Skin epidermis (tissue), 12 donors: Measurements from ENCODE around the gene MAP4K2.

ENCODE experiments used
- H3K27ac ChIP-seq, 21 experiments: fragments of 200-600 bp; sonication (generic) in 11 of 21; one replicate each; pipeline ENCODE4 v1.5.0; 2020; ENCODE audit warnings: mild to moderate bottlenecking in 3 of 21, inconsistent platforms in 2 of 21, moderate library complexity in 2 of 21
- H3K4me3 ChIP-seq, 7 experiments: fragments of 200-600 bp; sonication (generic) in 2 of 7; one replicate each; pipeline ENCODE4 v1.5.0; 2020; ENCODE audit warnings: inconsistent platforms in 2 of 7, mild to moderate bottlenecking in 2 of 7, moderate library complexity in 1 of 7

MAP4K2 gene

DNA sequence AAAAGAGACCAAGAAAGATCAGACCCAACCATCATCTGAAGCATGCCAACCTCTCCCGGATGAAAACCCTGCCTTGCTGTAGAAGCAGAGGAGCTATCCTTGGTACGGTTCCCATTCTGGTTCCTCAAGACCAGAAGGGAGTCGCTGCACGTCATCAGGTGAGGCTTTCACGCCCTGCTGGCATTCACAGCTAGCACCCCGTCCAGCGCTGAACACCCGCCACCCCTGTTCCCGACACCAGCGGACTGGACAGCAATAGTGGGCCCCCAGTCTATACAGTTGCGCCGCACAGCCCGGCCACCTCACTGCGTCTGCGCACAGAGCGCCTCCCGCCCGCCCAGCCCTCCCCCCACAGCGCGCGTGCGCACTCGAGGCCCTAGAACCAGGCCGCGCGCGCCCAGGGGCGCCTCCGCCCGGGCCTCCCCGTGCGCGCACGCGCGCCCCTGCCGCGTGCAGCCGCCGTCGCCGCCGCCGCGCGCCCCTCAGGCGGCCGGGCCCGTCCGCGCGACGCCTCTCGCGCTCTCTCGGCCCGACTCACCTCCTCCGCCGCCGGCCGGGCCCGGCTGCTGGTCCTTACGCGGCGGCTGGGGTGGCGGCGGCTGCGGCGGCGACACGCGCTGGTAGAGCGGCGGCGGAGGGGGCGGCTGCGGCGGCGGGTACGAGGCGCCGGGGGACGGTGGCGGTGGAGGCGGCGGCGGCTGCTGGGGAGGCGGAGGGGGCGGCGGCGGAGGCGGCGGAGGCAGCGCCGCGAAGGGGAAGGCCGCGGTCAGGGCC lies 25.4 kb downstream of the MAP4K2 start:
- peak overlapping the region; percentile 95 to 100 (median 99) for H3K27ac ChIP-seq
- H3K4me3 ChIP-seq: peak overlapping the region; percentile 87 to 97 (median 93)

DNA sequence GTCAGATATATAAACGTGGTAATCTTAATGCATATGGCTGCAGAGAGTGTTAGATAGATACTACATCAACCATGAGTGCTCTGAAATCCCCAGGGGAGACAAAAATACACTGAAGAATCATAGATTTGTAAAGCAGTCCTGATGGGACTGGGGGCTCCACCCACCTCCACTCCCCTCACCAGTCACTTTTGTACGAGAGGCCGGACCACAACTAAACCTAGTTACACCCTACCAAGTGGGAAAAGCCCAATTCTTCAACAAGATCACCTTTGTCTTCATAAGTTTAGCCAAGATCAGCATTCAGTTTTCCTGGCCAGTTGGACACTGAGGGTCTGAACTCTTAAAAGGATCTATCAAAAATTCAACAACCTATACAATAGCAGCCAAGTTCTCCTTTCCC lies 26.1 kb downstream of the MAP4K2 start:
- Histone ChIP-seq H3K27ac (peak overlapping the region in 13 of 21 experiments; percentile 18 to 99 (median 74)), H3K4me3 (peak overlapping the region; percentile 49 to 97 (median 92))

DNA sequence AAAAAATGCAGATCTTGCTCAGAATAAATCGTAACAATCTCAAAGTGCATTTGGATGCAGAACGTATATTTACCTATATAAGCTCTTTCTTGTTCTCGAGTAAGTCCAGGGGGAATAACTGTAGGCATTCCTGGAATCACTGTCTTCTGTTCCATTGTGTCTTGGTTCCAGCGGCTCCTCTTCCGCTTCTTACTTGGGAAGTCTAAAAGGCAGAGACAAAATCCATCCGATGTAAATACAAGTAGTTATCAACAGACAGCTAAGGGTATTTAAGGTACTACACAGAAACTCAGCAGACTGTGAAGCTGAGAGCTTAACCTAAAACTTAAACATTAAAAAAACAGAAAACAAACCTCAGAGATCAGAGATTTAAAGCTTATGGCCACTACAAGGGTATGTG lies 26.6 kb downstream of the MAP4K2 start:
- Histone ChIP-seq H3K4me3 (peak overlapping the region in 5 of 7 experiments; percentile 55 to 97 (median 92)), H3K27ac (peak overlapping the region in 3 of 21 experiments; percentile 66 to 81 (median 74))

DNA sequence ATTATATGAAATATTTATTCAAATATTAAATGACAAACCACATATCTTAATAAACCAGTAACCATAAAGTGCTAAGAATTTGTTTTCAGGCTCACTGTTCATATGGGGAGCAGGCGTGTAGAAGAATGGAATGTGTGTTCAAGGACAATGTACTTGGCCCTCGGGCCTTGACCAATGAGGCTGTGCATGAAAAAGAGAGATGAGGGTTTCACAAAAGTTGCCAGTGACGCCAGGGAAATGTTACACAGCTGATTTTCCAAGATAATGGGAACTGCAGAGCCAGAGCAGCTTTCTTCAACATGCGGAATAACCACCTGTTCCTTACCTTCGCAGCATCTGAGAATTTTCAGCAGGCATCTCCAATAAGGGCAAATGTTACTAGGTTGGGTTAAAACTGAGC lies 28.9 kb downstream of the MAP4K2 start:
- Histone ChIP-seq H3K27ac (no peak overlapping the region), H3K4me3 (no peak overlapping the region)

DNA sequence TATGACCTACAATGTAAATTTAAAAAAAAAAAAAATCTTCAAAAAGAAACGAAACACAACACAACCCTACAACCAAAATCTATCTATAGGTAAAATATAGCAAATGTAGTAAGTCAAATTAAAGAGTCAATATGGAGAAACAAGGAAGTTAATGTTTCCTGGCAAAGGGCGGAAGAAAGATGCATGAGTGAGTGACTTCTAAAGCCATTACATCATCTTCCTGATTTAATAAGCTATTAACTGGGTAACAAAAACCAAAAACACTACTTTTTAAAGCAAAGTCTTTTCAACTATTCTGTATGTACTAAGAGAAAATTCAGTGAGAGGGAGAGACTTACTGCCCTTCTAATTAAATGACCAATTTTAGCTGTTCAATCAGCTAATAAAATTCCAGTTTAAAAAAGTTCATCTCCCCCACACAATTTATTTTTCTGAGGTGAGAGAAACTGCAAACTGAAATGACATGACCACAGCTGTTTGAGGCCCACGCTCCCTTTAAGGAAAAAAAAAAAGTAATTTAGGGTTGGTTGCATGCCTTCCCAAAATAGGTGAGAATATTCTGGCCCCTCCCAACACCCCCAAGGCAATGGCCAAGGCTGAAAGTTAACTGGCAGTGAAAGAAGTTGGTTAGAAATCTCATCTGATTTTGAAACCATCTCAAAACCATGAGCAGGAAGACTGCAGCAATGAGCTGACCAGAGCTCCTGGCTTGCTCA lies 30.6 kb downstream of the MAP4K2 start:
- H3K4me3 ChIP-seq: no peak overlapping the region
- peak overlapping the region in 5 of 21 experiments; percentile 5 to 73 (median 20) for H3K27ac ChIP-seq

DNA sequence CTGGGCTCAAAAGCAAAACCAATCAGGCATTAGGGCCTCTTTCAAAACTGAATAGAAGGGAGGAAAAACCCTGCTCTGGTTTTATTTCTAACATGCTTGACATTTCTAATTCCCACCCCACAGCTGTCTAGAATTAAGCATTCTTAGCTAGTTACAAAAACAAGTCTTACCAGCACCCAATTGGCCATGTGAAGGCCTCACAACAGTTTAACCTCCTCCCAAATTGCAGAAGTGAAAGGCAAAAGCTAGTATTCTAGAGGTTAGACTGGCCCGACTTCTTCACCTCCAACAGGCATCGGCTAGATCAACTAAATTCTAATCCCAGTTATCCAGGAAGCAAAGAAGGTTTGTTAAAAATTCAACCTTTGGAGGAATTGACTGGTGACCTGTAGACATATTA lies 31.2 kb downstream of the MAP4K2 start:
- peak overlapping the region in 4 of 21 experiments; percentile 10 to 43 (median 26) for H3K27ac ChIP-seq
- no peak overlapping the region for H3K4me3 ChIP-seq

DNA sequence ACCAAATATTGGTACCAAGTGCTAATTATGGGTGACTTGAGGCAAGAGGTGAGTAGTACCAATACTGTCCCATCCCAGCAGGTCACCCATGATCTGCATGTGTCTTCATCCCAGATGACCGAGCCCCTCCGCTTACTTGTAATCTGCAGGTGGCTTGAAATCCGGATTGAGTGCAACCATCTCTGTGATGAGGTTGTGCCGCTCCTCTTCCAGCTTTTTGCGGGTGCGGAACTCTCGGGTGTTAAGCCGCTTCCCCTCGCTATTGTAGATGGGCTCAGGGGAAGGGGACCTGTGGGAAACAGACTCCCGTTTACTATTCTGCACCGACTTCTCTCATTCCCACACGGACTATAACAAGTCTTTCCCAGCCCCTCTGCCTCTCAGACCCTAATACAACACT lies 32.9 kb downstream of the MAP4K2 start:
- H3K27ac ChIP-seq: no peak overlapping the region
- H3K4me3 ChIP-seq: no peak overlapping the region

DNA sequence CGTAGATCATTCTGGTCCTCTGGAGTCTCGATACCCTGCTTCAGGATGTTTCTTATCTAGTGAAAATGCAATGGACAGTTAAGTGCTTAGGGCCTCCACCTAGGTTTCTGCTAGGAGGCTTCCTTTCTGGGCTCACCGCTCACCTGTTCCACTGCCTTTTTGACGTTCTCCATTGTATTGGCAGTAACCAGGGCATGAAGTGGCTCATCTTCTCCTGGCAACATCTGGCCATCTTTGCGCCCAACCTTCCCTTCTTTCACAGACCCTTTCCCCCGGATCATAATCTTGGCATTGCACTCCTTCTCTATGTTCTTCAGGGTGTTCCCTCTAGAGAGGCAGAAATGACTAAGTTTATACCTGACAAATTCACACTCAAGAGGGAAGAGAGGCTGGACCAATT lies 33.7 kb downstream of the MAP4K2 start:
- H3K27ac ChIP-seq: no peak overlapping the region

DNA sequence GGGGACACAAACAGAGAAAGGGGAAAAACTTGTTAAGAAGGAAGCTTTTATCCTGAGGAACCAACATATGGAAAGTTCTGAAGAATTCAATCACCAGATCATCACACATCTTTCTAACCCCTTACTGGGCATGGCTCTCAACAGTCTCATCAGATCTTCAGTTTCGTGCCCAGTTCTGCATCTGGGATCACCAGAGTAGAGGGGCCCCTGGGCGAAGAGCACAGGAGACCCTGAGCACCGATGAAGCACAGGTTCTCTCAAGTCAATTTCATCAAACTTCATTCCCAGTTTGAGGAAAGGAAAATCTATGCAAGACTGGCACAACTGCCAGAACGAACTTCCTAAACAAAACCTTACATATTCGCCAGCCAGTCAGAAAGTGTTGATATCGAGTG lies 34.7 kb downstream of the MAP4K2 start:
- H3K27ac ChIP-seq: peak overlapping the region in 1 of 21 experiments; percentile 38
- no peak overlapping the region for H3K4me3 ChIP-seq

More for the DNA sequence above, 33.7 kb downstream of the MAP4K2 start:
- H3K4me3 ChIP-seq: no peak overlapping the region

DNA sequence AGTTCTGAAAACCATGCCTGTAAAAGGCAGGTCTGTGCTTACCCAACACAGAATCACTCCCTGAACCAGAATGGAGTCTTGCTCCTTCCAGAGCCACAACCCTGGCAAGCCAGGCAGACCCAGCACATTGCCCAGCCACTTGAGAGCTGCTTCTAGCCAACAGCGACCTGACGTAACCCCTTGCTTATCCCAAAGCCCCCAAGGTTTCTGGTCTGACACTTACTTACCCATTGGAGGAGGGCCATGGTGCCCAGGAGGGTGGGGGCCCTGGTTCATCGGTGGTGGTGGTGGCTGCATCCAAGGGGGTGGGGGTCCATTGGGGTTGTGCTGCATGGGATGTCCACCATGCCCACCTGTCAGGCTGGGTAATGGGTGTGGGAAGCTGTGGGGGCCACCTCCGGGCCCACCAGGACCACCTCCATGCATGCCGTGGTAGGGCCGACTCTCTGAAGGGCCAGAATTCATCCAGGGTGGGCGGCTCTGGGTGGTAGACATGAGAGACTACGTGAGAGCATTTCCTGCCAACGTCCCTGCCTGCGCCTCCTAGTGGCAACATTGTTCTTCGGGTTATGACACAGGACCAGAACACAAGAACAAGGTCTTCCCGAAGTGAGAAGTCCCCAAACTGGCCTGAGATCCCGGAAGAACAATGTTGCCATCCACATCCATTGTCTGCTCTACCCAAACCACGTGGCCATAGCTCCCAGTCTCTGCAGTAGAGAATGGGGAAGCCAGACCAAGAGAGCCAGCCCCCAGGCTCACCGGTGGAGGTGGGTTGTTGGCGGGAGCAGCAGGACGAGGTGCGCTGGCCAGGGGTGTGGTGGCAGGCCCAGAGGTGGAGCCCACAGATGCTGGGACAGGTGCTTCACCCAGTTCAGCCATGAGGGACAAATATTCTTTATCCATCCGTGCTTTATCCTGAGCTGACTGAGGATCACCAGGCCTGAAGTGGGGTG lies 35.4 kb downstream of the MAP4K2 start:
- Histone ChIP-seq H3K27ac (peak overlapping the region in 4 of 21 experiments; percentile 6 to 62 (median 50)), H3K4me3 (no peak overlapping the region)

DNA sequence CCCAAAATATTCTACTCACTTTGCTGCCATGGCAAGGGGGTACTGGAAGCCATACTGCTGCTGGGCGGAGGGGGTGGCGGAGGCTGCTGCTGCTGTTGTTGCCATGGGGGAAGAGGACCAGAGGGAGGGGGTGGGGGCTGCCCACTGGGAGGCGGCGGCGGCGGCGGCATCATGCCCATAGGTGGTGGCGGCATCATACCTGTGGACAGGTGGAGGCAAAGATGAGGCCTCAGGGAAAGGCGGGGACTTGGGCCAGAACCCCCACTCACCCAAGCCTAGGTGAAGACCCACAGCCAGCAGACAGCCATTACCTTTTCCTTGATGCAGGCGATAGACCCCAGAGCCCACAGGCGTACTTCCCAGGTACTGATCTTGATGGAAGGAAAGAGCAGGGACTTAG lies 36.1 kb downstream of the MAP4K2 start:
- Histone ChIP-seq H3K4me3 (no peak overlapping the region), H3K27ac (peak overlapping the region in 3 of 21 experiments; percentile 6 to 62 (median 62))

DNA sequence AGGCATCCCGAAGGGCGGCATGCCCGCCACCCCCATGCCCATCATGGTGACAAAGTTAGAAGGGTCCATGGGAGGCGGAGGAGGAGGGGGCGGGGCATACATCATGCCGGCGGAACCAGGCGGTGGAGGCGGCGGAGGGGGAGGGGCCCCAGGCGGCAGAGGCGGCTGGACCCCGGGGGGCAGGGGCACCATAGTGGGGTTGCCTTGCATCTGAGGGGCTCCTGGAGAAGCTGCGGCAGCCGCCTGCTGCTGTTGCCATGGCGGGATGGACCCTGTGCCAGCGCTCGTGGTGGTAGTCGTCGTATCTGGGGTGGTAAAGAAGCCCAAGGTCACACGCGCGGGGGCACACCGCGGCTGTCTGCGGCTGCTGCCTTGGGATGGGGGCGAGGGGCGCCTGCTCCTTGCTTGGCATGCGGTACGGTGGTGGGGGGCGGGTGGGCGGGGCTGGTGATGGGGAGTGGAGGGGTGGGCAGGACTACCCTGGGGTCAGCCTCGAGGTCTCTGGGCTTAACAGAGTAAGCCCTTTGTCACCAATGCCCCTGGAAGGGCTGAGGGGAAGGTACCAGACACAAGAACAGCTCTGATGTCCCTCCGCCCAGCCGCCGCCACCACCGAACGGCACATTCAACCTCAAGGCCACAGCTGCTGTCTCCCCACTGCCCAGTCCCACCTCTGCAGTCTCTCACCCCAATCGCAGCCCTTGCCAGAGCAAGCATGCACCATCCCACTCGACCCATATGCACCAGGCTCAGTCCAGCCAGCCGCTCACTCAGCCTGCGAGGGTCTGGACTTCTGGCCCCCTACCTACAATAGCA lies 37.0 kb downstream of the MAP4K2 start:
- Histone ChIP-seq H3K27ac (no peak overlapping the region), H3K4me3 (no peak overlapping the region)

DNA sequence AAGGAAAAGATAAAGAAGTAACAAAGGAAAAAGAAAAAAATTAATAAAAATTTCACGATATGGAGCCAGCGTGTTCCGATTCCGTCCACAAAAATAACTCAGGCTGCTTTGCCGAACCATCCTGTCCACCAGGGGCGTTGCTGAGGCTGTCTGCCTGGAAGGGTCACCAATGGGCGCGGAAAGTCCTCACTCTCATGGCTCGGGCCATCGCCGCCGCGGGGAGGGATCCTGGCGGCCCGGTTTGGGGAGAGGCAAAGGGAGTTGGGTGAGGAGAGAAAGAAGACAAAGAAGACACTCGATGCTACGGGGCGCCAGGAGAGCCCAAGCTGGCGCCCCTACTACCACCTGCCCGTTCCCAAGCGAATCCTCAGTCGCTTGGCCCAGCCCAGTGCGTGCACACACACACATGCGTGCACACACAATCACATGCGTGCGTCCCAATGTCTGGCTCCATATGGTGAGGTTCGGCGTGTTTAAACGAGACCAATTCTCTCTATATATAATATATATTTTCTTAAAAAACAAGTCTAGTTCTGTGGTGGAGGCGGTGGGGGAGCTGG lies 37.6 kb downstream of the MAP4K2 start:
- no peak overlapping the region for H3K4me3 ChIP-seq
- peak overlapping the region in 1 of 21 experiments; percentile 60 for H3K27ac ChIP-seq

DNA sequence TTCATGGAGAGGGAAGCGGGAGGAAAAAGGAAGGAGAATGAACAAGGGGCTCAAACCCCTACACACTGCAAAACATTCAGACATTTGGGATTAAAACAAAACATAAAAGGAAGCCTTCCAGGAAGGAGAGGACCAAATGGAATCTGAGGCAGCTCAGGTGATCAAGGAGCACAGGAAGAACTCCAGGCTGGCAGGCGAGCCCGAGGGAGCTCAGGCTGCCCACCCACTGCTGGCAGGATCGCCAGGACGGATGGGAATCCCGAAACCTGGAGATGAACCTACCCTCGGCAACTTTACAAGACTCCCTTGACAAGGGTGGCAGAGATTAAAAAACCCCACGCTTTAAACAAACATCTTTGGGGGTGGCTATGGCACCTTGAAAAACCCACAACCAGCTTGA lies 38.3 kb downstream of the MAP4K2 start:
- peak overlapping the region in 7 of 21 experiments; percentile 2 to 75 (median 54) for H3K27ac ChIP-seq

DNA sequence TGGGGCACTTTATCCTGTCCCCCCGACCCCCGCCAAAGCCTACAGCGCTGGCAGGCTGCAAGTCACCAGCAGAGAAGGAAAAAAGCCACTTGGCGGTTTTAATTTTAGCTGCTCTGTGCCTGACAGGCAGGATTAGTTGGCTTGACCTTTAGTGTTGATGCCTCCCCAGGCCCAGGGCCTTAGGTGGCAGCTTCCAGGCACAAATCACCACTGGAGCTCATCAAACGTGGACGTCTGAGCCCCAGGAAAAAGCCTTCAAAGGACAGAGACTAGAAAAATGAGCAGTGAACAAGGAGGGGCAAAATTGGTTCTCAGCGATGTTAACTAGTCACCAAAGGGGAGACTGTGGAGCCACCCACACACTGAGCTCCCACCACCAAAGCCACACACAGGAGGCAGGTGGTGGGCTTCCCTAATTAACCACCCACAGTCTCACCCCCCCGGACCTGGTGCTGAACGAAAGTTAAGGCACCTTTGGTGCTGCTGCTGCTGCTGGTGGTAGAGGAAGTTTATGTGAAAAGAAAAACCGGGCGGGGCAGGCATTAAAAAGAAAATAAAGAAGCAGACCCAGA lies 38.9 kb downstream of the MAP4K2 start:
- Histone ChIP-seq H3K4me3 (no peak overlapping the region), H3K27ac (peak overlapping the region in 14 of 21 experiments; percentile 2 to 75 (median 57))

More for the DNA sequence above, 38.3 kb downstream of the MAP4K2 start:
- H3K4me3 ChIP-seq: no peak overlapping the region

DNA sequence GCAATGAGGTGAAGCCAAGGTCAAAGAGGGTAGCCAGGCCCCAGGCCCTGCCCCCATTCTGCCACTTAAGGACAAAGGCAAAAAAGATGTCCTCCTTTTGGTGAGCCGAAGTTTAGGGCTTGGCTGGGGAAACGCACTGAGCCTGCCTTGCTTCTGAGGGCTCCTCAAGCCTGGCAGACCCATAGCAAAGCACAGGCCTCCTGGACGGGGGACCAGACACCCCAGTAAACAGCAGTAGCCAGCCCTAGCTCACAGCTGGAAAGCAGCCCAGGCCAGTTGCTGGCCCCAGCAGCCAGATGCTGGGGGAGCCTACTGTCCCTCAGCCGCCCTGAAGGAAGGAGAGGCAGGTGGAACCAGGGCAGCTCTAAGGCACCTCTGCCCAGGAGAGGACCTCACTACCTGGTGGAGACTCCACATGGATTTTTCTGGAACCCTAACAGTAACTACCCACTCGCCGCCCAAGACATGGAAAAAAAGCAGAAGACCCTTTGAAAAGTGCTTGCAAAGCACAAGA lies 39.4 kb downstream of the MAP4K2 start:
- Histone ChIP-seq H3K4me3 (no peak overlapping the region), H3K27ac (peak overlapping the region in 16 of 21 experiments; percentile 1 to 75 (median 46))

DNA sequence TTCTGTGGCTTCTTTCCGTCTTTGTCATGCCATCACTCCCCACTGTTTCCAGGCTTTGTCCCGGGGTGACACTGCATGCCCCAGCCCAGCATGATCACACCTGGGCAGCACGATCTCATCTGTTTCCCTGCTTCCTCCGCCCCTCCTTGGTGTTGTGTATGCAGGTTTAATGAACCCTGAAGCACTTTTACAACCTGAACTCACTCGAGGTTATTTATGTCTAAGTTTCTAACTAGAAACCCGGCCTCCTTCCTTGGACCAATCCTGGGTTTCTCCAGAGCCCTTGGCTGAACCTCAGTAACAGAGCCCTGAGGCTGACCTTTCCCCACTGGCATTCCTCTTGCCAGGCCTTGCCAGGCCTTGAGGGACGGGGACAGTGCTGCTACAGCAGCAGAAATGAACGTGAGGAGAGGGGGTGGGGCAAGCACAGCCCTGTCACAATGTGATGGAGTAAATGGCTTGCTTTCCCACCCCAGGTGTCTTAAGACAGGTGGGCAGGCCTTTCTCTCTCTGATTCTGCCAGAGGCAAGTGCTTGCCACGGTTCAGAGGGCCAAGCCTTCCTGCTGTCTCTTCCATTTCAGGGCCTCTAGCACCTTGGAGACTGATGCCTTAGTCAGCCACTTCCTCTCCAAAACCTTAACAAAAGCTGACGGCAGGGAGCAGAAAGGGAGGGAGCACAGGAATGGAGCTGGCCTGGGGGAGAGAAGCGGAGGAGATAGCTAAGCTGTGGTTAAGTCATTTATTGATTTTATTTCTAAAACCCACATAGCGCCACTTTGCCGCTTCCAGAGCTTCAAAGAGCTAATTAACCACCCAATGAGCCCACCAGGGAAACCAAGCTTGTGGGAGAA lies 40.1 kb downstream of the MAP4K2 start:
- no peak overlapping the region for H3K4me3 ChIP-seq
- H3K27ac ChIP-seq: peak overlapping the region in 16 of 21 experiments; percentile 1 to 75 (median 46)
